ENCODE measurements around the gene B4GALT2.

Gene B4GALT2

DNA sequence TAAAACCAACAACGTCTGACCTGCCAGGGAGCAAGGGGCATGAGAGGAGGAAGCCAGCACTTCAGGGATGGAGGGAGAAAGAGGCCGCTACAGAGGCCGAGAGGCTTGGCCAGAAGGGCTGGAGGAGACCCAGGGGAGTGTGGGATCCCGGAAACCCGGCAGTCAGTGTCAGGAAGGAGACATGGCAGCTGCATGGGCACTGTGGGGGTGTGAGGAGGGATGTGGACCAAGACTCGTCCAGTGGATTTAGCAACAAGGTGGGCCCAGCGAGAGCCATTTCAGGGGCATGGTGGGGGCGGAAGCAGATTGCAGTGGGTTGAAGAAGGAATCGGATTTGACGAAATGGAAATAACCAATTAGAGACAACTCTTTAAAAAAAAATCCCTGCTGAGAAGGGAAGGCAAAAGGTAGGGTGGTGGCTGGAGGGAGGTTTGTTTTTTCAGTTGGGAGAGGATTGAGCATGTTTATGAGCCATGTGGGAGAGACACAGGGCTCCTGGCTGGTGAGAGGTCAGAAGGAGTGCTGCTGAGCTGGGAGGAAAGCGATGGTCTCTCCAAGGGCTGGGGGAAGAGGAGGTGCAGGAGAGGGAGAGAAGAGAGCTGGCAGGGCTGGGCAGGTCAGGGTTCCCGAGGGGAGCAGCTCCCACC is 4.4 kb downstream of the B4GALT2 start:
- no peak for DNase-seq (ENCODE audit: low read depth in 1 of 2, low spot score in 1 of 2)

- DNase-seq (ENCODE audit: low read depth in 1 of 2, low spot score in 1 of 2), result no peak
Observed at GRCh38 chr1:43984855-43985254, 5.8 kb downstream of the B4GALT2 start.

DNA sequence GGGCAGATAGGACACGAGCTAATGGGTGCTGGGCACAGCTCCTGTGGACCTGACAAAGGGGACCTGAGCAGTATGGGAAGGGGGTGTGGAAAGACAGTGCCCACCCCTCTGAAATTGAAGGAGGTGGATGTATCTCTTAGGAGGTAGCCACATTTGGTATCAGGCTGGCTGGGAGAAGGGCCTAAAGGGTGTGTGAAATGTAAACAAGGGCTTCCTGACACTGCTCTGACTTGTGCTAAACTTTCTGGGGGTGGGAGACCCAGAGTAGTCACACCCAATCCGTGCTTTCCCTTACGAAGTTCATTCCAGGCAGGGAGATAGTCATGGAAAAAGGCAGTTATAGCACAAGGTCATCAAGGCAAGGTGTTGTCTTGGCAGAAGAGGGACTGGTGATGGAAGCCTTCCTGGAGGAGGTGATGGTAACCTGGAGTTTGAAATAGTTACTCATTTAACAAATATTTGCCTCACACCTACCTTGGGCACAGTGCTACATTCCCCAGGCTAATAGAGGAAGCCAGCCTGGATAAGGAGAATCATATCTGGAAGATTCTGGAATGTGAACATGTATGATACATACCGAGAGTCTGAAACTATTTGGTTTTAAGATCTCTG is 7.1 kb downstream of the B4GALT2 start:
- DNase-seq (ENCODE audit: low read depth in 1 of 2, low spot score in 1 of 2), result no peak

- DNase-seq (ENCODE audit: low read depth in 1 of 2, low spot score in 1 of 2), result no peak
Observed at GRCh38 chr1:43986712-43987111, 7.7 kb downstream of the B4GALT2 start.

DNA sequence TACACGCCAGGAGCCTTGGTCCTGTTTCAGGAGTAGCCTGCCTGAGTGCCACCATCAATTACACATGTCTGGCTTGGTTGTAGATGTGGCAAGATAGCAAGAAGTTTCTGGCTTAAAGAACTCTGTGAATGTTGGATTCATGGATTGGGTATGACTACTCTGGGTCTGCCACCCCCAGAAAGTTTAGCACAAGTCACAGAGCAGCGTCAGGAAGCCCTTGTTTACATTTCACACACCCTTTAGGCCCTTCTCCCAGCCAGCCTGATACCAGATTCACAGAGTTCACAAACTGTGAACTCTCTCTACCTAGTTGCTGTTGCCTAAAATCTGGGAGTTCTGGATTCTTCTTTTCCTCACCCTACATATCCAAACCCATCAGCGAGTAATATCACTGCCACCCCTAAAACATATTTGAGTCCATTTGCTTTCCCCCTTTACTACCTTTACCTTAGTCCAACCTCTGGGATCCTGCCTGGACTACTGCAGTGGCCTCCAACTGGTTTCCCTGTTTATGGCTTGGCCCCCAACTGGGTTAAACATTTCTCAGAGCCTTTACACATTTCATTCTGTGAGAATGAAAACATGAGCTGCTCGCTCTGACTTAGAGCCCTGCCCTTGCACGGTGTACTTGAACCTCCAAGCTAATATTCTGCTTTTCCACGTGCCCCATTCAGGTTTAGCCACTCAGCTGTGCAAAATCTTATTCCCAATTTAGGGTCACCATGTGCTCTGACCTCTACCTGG is 8.3 kb downstream of the B4GALT2 start:
- DNase-seq (ENCODE audit: low read depth in 1 of 2, low spot score in 1 of 2), result no peak

- DNase-seq (ENCODE audit: low read depth in 1 of 2, low spot score in 1 of 2), result no peak
Observed at GRCh38 chr1:43990271-43991199, 11.5 kb downstream of the B4GALT2 start.

DNA sequence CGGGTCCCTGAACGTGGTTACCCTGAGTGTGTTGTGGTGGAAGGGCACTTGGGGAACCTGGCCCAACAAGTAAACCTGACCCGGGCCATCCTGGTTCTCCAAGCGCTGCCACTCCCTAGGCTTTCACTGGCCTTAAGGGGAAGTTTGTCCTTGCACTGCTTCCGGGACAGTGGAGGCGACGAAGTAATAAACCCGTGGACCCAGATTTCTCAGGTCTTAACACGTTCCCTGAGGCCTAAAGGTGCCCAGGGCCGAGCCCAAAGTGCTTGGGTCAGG is 12.1 kb downstream of the B4GALT2 start:
- no peak for DNase-seq (ENCODE audit: low read depth in 1 of 2, low spot score in 1 of 2)

DNA sequence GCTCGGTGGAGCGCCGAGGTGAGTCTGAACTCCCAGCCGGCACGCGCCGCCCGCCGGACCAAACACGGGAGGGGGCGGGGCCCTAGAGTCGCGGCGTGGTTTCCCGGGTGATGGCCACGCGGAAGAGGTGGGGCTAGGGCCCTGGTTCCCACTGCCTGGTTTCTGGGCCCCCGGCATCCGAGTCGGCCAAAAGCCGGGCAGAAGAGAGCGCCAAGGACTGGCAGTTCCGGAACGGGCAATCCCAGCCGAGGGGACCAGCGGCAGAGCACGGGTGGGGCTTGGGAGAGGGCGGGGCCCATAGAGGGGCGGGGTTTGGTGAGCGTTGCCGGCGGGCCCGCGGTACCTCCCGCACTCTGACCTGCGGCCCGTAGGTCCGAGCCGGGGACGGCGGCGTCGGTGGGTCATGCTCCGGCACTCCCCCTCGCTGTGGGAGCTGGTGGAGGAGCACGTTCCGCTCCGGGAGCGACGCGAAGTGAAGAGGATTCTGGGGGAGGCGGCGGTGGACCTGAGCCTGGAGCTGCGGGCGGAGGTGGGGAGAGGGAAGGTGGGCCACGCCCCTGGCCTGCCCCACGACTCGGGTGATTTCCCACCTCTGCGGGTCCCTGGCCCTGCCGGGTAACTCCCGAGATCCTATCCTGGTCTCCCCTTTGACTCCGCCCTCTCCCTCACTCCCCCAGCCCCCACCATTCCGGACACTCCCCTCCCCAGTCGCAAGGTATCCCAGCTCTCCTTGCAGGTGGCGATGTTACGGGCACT is 12.6 kb downstream of the B4GALT2 start, which contains the start of gene CCDC24:
Gene CCDC24, plus strand, starts transcription at position 124 of the 756 bp plus-strand sequence. Its CDS starts 280 bp downstream, at position 404.
- peak; percentile 43 to 61 for DNase-seq (ENCODE audit: low read depth in 1 of 2, low spot score in 1 of 2)

DNA sequence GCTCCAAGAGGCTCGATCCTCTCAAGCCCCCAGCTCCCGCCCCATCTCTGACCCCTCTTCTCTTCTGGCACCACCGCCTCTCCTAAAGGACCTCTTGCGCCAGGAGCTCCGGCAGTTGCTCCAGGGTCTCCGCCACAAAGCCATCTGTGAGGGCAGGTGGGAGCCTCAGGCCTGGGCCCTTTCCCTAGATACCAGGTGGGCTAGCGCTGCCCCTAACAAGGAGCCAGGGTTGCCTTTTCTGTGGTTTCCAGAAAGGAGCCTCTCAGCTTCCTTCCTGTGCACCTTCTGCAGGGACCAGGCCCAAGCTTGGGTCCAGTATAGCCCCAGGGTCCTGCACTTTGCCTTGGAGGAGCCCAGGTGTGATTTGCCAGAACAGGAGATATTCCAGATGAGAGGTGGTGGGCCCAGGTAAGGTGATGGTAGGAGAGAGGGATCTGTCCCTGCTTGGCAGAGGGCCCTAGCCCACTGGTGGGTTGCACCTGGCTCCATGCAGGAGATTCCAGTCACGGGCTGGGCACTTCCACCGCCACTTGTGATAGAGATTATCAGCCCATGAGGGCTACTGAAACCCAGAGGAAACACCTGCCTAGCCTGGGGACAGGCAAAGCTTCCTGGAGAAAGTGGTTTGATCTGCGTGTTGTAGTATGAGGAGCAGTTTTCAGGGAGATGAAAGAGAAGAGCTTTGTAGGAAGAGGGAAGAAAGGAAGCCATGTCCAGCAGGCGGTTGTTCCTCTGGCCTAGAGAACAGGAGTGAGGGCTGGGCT is 13.4 kb downstream of the B4GALT2 start:
- DNase-seq (ENCODE audit: low read depth in 1 of 2, low spot score in 1 of 2), result no peak

DNA sequence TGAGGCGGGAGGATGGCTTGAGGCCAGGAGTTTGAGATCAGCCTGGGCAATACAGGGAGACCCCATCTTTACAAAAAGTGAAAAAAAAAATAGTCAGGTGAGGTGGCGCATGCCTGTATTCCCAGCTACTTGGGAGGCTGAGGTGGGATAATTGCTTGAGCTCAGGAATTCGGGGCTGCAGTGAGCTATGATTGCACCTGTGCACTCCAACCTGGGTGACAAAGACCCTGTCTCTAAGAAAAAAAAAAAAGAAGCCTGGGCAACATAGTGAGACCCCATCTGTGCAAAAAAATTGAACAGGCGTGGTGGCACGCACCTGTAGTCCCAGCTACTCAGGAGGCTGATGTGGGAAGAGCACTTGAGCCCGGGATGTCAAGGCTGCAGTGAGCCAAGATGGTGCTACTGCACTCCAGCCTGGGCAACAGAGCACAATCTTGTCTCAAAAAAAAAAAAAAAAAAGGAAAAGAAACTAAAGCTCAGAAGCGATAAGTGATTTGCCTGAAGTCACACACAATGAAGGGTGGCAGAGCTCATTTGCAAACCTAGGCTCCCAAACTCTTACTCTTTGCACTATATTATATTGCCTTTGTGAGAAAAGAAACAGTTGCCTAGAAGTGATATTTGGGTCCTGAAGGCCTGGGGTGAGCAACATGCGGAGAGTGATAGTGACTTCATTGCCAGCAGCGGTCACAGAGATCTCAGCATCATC is 14.3 kb downstream of the B4GALT2 start:
- no peak for DNase-seq (ENCODE audit: low read depth in 1 of 2, low spot score in 1 of 2)

GRCh38 chr1:43994071-43994470 is 15.1 kb downstream of the B4GALT2 start:
- DNase-seq (ENCODE audit: low read depth in 1 of 2, low spot score in 1 of 2), result no peak

- DNase-seq (ENCODE audit: low read depth in 1 of 2, low spot score in 1 of 2), result no peak
Observed at GRCh38 chr1:43994794-43995790, 16.1 kb downstream of the B4GALT2 start.

DNA sequence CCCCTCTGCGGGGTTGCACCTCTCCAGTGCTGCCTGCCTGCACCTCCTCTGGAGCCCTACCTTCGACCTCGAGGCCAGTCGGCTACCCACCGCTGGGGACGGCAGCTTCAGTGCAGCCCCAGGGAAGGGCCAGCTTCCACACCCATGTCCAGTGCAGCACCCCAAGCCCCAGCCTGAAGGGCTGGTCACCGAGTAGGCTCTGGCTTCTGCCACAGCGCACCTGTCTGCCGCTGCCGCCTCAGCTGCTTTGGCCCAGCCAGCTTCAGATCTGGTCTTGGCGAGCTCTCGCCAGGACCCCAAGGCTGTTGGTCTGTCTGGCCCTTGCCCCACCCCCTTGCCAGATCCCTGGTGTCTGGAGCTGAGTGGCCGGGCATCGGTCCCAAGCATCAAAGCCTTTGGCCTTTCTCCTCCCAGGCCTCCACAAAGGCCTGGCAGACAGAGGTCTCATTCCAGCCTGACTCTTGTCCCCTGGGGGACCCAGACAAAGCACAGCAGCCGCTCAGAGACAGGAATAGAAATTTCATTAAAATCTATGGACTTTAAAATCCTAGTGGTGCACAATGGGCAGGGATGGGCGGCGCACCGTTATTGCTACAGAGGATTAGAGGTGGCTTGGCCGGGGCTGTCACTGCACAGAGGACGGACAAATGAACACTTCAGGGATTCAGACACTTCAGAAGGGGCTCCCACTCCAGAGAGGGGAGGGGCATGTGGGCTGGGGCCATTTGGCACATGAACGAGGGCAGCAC is 17.1 kb downstream of the B4GALT2 start:
- DNase-seq (ENCODE audit: low read depth in 1 of 2, low spot score in 1 of 2), result no peak

DNA sequence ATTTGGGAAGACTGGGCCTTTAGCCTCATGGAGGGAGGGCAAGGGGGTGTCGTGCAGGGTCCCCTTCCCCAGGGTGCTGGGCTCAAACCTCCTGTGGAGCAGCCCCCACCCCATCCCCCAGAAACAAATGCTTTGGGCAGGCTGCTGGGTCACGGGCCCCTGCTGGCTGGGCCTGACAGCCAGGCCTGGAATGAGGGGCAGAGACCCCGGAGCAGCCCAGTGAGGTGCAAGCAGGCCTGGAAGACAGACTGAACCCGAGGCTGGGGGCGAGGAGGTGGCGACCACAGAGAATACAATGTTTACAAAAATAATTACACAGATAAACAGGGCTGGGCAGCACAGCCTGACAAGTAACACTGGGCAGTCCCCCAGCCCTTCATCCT is 17.7 kb downstream of the B4GALT2 start:
- no peak for DNase-seq (ENCODE audit: low read depth in 1 of 2, low spot score in 1 of 2)

DNA sequence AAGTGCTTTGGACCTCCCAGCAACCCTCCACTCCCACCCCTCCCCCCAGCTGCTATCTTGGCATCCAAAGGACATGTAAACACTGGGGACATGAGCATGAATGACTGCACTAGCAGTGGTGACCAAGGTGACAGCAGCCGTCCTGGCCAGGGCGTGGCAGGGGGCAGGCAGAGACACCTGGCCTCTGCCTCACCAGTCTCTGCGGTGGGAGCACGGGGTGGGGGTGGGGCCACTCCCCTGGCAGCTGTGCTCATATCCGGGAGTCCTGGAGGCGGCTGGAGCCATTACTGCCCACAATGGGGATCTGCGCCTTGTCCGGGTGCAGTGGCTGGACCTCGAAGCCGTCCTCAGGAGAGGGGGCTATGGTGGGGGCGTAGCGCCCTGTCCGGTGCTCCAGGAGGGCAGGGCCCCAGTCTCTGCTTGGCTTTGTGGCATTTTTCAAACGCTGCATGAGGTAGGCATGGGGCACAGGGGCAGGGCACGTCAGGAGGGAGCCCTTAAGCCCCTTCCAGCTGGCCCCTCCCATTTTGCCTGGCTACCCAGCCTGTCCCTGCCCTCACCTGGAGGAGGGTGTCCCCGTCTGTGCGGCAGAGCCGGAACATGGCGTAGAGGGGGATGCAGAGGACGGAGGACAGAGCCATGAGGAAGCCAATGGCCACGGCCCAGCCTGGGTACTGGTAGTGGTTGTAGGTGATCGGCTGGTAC is 18.4 kb downstream of the B4GALT2 start:
- DNase-seq (ENCODE audit: low read depth in 1 of 2, low spot score in 1 of 2), result no peak

DNA sequence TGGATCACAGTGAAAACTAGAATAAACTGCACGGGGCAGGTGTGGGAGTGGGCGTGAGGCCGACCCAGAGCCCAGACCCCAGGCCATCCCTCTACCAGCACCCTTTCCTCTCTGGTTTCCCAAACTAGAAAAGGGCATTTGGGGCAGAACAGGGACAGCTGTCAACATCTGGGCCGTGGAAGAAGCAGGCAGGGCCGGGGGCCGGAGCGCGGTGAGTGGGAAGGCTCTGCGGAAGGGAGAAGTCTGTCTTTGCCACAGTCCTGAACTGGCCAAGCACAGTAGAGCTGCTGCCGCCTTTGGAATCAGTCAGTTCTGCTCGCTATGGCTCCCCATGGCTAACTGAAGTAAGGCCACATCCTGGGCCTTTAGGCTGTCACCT is 19.0 kb downstream of the B4GALT2 start:
- DNase-seq (ENCODE audit: low read depth in 1 of 2, low spot score in 1 of 2), result no peak

GRCh38 chr1:43999455-43999854 is 20.4 kb downstream of the B4GALT2 start:
- DNase-seq (ENCODE audit: low read depth in 1 of 2, low spot score in 1 of 2), result no peak

Measured in stimulated activated CD4-positive, alpha-beta T cell treated with anti-CD3 and anti-CD28 coated beads, Interleukin-15, amount 100 ng/mL, for 1 hour (primary cell).